ENCODE results near the gene ULK4.

ULK4 gene

GRCh38 chr3:41961751-41962679, at the start of gene ULK4:
Gene ULK4 (minus strand): TSS chr3:41962103. CDS start chr3:41954759, 7,344 bp downstream.
- H3K27ac ChIP-seq, result peak within 1 kb of the TSS; percentile 38
- TF ChIP-seq CTCF (conservative IDR thresholded peaks at IDR 0.05), result no peak
- no peak for TF ChIP-seq ZFX (IDR thresholded peaks at IDR 0.05)

- no peak overlapping the region for H3K27ac ChIP-seq
- TF ChIP-seq CTCF (conservative IDR thresholded peaks at IDR 0.05) (no peak), ZFX (IDR thresholded peaks at IDR 0.05) (no peak)
Measured at GRCh38 chr3:42010530-42010929, 48.6 kb upstream of the ULK4 start.

DNA sequence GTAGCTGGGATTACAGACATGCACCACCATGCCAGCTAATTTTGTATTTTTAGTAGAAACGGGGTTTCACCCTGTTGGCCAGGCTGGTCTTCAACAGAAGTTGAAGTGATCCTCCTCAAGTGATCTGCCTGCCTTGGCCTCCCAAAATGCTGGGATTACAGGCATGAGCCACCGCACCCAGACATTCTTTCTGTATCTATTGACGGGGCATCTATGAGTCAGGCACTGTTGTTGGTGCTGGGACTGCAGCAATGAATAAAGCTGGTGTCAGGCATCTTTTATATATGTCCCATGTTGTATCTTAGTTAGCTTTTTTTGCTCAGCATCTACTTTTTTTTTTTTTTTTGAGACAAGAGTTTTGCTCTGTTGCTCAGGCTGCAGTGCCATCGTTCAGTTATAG, 47.6 kb upstream of the ULK4 start:
- H3K27ac ChIP-seq, result no peak overlapping the region
- no peak for TF ChIP-seq CTCF (conservative IDR thresholded peaks at IDR 0.05)
- no peak for TF ChIP-seq ZFX (IDR thresholded peaks at IDR 0.05)

GRCh38 chr3:42007785-42008184, 45.9 kb upstream of the ULK4 start:
- H3K27ac ChIP-seq, result no peak overlapping the region
- TF ChIP-seq CTCF (conservative IDR thresholded peaks at IDR 0.05), result no peak
- TF ChIP-seq ZFX (IDR thresholded peaks at IDR 0.05), result no peak

GRCh38 chr3:42005401-42005800, 43.5 kb upstream of the ULK4 start:
- TF ChIP-seq CTCF (conservative IDR thresholded peaks at IDR 0.05), result no peak
- TF ChIP-seq ZFX (IDR thresholded peaks at IDR 0.05), result no peak
- H3K27ac ChIP-seq, result no peak overlapping the region

DNA sequence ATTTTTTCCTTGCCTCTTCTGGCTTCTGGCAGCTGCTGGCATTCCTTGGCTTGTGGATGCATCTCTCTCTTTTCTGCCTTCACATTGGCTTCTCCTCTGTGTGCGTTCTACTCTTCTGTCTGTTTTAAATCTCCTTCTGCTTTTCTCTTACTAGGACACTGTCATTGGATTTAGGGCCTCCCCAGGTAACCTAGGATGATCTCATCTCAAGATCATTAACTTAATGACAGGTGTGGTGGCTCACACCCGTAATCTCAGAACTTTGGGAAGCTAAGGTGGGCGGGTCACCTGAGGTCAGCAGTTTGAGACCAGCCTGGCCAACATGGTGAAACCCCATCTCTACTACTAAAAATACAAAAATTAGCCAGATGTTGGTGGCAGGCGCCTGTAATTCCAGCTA, 40.9 kb upstream of the ULK4 start:
- no peak overlapping the region for H3K27ac ChIP-seq
- TF ChIP-seq ZFX (IDR thresholded peaks at IDR 0.05) (no peak), CTCF (conservative IDR thresholded peaks at IDR 0.05) (no peak)

DNA sequence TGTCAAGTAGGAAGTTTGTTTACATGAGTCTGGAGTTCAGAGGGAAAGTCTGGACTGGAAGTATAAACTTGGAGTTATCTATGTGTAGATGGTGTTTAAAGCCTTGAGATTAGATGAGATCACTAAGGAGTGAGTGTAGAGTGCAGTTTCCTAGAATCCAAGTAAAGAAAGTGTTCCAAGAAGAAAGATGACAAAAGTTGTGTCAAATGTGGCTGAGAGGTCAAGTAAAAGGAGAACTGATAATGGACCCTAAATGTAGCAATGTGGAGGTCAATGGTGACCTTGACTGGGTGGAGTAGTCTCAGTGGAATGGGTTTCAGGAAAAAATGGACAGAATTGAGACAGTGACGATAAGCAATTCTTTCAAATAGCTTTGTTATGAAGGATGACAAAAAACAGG, 39.9 kb upstream of the ULK4 start:
- no peak for TF ChIP-seq CTCF (conservative IDR thresholded peaks at IDR 0.05)
- no peak for TF ChIP-seq ZFX (IDR thresholded peaks at IDR 0.05)
- H3K27ac ChIP-seq, result no peak overlapping the region

Data from C4-2B (cell line).